GM12878 (cell line): ENCODE measurements around the gene CHCHD2. TPM values are rescaled to one million over a fixed set of nuclear protein-coding genes. Genes with fewer than 3 reads are reported as not detected.
A peak's percentile ranks its signal among the peaks of the same experiment; 100 is the strongest.

Source experiments
- ATAC-seq: fragments of 200-7000 bp; cut with Tn5 transposase; 3 replicates; pipeline ENCODE4 v1.9.1; 2020; ENCODE audit warnings: mild to moderate bottlenecking, moderate library complexity
- Bru-seq: library from RNA; stranded (reverse); fragments of 400-500 nt; gene quantifications from one replicate; lab custom pipeline; 2021; lab: Mats Ljungman, UMichigan
- BruChase-seq, 2 experiments: library from RNA; stranded (reverse); fragments of 400-500 nt; gene quantifications; one replicate each; lab custom pipeline; 2021; lab: Mats Ljungman, UMichigan
- BruUV-seq: library from RNA; stranded (reverse); fragments of 400-500 nt; replicated peaks from 2 replicates; lab custom pipeline; 2021; lab: Mats Ljungman, UMichigan
- CTCF ChIA-PET: fragments of 300-600 bp; sonication (Branson Sonifier 250); formaldehyde crosslinking; extraction: SDS; loops from one replicate; lab custom pipeline; 2021; ENCODE audit warnings: inconsistent platforms; lab: Yijun Ruan, JAX
- POLR2A ChIA-PET: fragments of 350-600 bp; formaldehyde crosslinking; extraction: SDS; loops from one replicate; lab custom pipeline; 2021; ENCODE audit warnings: inconsistent platforms; lab: Charles Lee
- RAD21 ChIA-PET: fragments of 300-600 bp; sonication (Branson Sonifier 250); formaldehyde crosslinking; loops from one replicate; lab custom pipeline; 2023; ENCODE audit warnings: antibody characterized with exemption; ENCODE audit not compliant: unreplicated experiment; lab: Charles Lee
- SMC1A ChIA-PET: fragments of 300-600 bp; sonication (Branson Sonifier 250); formaldehyde crosslinking; loops from one replicate; lab custom pipeline; 2023; ENCODE audit not compliant: unreplicated experiment, uncharacterized antibody; lab: Charles Lee
- DNase-seq: peaks from one replicate; pipeline ENCODE4 v3.0.0-alpha.2; 2011; ENCODE audit warnings: low read depth, low spot score
- FAIRE-seq: peaks from 3 replicates; lab custom pipeline; 2011; peaks lifted over from hg19 to GRCh38; lab: Jason Lieb, UNC
- H2AFZ ChIP-seq: 2 replicates; pipeline ENCODE4 v1.6.0; 2011; ENCODE audit warnings: low read depth, low read length, control low read depth; ENCODE audit not compliant: control insufficient read depth
- H3K27ac ChIP-seq: 2 replicates; pipeline ENCODE4 v1.5.1; 2011; ENCODE audit warnings: control low read depth; ENCODE audit not compliant: control insufficient read depth, insufficient read depth
- H3K27me3 ChIP-seq, 2 experiments: replicated peaks in 1 of 2; 2 replicates each; pipeline versions ENCODE4 v1.6.0 to v1.6.1; 2011; ENCODE audit warnings: low read length in 1 of 2; ENCODE audit not compliant: control insufficient read depth in 2 of 2, insufficient read depth in 2 of 2
- H3K36me3 ChIP-seq, 2 experiments: 2 replicates each; pipeline ENCODE4 v1.5.1; 2011; ENCODE audit warnings: low read length in 1 of 2; ENCODE audit not compliant: control insufficient read depth in 2 of 2, insufficient read depth in 2 of 2
- H3K4me1 ChIP-seq: 2 replicates; pipeline ENCODE4 v1.6.1; 2011; ENCODE audit warnings: mild to moderate bottlenecking, low read length, moderate library complexity, mixed read lengths; ENCODE audit not compliant: control insufficient read depth, insufficient read depth
- H3K4me2 ChIP-seq: 2 replicates; pipeline ENCODE4 v1.6.0; 2011; ENCODE audit warnings: control low read depth; ENCODE audit not compliant: control insufficient read depth, insufficient read depth
- H3K4me3 ChIP-seq: fragments of 200-600 bp; sonication (generic); 2 replicates; pipeline ENCODE4 v1.5.1; 2016
- H3K79me2 ChIP-seq: 2 replicates; pipeline ENCODE4 v1.6.0; 2011; ENCODE audit warnings: low read length; ENCODE audit not compliant: control insufficient read depth, insufficient read depth
- H3K9ac ChIP-seq: 2 replicates; pipeline ENCODE4 v1.8.0; 2011; ENCODE audit warnings: low read length, control low read depth, mixed read lengths; ENCODE audit not compliant: control insufficient read depth, insufficient read depth
- H3K9me3 ChIP-seq: replicated peaks from 3 replicates; pipeline ENCODE4 v1.5.1; 2011; ENCODE audit warnings: mild to moderate bottlenecking, low read length; ENCODE audit not compliant: control insufficient read depth, insufficient read depth
- H4K20me1 ChIP-seq: 2 replicates; pipeline ENCODE4 v1.6.0; 2011; ENCODE audit not compliant: control insufficient read depth, insufficient read depth
- CBFB ChIP-seq: IDR thresholded peaks from 2 replicates; pipeline ENCODE4 v1.6.1; 2016; ENCODE audit warnings: antibody characterized with exemption, low read depth
- CHD1 ChIP-seq: IDR thresholded peaks from 2 replicates; pipeline ENCODE4 v1.6.1; 2012; ENCODE audit warnings: low read depth, low read length, improper control_type of control experiment
- HDGF ChIP-seq: fragments of 450-650 bp; IDR thresholded peaks from 2 replicates; pipeline ENCODE4 v1.6.1; 2016; ENCODE audit warnings: antibody characterized with exemption
- KDM1A ChIP-seq: fragments of 200-600 bp; sonication (generic); IDR thresholded peaks from 2 replicates; pipeline ENCODE4 v1.6.1; 2016; ENCODE audit warnings: borderline replicate concordance
- MAX ChIP-seq: IDR thresholded peaks from 2 replicates; pipeline ENCODE4 v1.6.1; 2012; ENCODE audit warnings: low read depth, low read length, improper control_type of control experiment
- MYC ChIP-seq: IDR thresholded peaks from 2 replicates; pipeline ENCODE4 v1.6.1; 2011; ENCODE audit warnings: mild to moderate bottlenecking, low read length, moderate library complexity, inconsistent platforms; ENCODE audit not compliant: insufficient read depth, insufficient replicate concordance, insufficient read length, severe bottlenecking
- NFYB ChIP-seq: IDR thresholded peaks from 2 replicates; pipeline ENCODE4 v1.6.1; 2011; ENCODE audit warnings: low read depth, mild to moderate bottlenecking, low read length, improper control_type of control experiment, moderate library complexity; ENCODE audit not compliant: insufficient read depth
- SREBF1 ChIP-seq: IDR thresholded peaks from 2 replicates; pipeline ENCODE4 v1.6.1; 2012; ENCODE audit warnings: mild to moderate bottlenecking, low read length
- SREBF2 ChIP-seq: IDR thresholded peaks from 2 replicates; pipeline ENCODE4 v1.6.1; 2012; ENCODE audit warnings: mild to moderate bottlenecking, low read length
- whole genome bisulfite sequencing: methylation state at CpG from one replicate; pipeline ENCODE4 v1.1.6; 2016; ENCODE audit warnings: low lambda C conversion rate; ENCODE audit not compliant: insufficient replicate concordance, insufficient coverage; ENCODE audit errors: missing lambda C conversion rate; 5-methylcytosine and 5-hydroxymethylcytosine counted together
- in situ Hi-C: fragments of 300-500 bp; cut with MboI; formaldehyde crosslinking; loops from 9 replicates; pipeline ENCODE4 v1.14.3; 2018; ENCODE audit warnings: mixed read lengths
- intact Hi-C: fragments of 100-400 bp; cut with micrococcal nuclease; formaldehyde crosslinking; loops from one replicate; pipeline ENCODE4 v1.14.2; 2022; ENCODE audit not compliant: unreplicated experiment
- long read RNA-seq, 2 experiments: library from polyadenylated mRNA; unstranded; transcript quantifications; one replicate each; pipeline ENCODE4 v2.0.0, GENCODE V29; 2019 to 2020
- polyA minus RNA-seq, 3 experiments: library from RNA; depleted of rRNA, polyadenylated mRNA; stranded (reverse); fragments of >200 nt; gene quantifications; 2 replicates each; pipeline ENCODE4 v1.2.3, GENCODE V29; 2011
- polyA plus RNA-seq, 11 experiments: library from polyadenylated mRNA; depleted of rRNA in 4 of 11; unstranded in 6 of 11; stranded (reverse) in 5 of 11; fragments of >200 nt; fragmentation: Nextera tagmentation in 4 of 11; fragmentation: Illumina TruSeq in 1 of 11; extraction: Ambion mirVana in 4 of 11; extraction: Trizol in 1 of 11; gene quantifications; 1 replicate in 1 of 11; 2 replicates in 10 of 11; pipeline versions ENCODE4 v1.2.1 to v1.2.3, GENCODE V29; 2011 to 2016; ENCODE audit warnings: inconsistent platforms in 2 of 11, missing spikeins in 2 of 11, low read depth in 1 of 11
- total RNA-seq, 4 experiments: library from RNA; depleted of rRNA in 3 of 4; stranded (reverse); fragments of >200 nt in 3 of 4; fragmentation: Illumina TruSeq in 1 of 4; extraction: Trizol in 1 of 4; gene quantifications; 2 replicates each; pipeline versions ENCODE4 v1.2.1 to v1.2.3, GENCODE V29; 2013 to 2021
- TF ChIP-seq, protein P1 (sequence below): fragments of 450-650 bp; IDR thresholded peaks from 2 replicates; pipeline ENCODE4 v1.6.1; 2017; ENCODE audit warnings: mild to moderate bottlenecking
- TF ChIP-seq, protein P2 (sequence below): fragments of 450-650 bp; IDR thresholded peaks from 2 replicates; pipeline ENCODE4 v1.6.1; 2017; ENCODE audit warnings: borderline replicate concordance

The CHCHD2 gene
- 52.5 and 59.8 TPM in 2 replicates for total RNA-seq (2013; cell fraction: nucleolus; rRNA removed)
- total RNA-seq (2014; rRNA removed) (731 and 805 TPM in 2 replicates), total RNA-seq (2014; rRNA removed; fragmentation: Illumina TruSeq; extraction: Trizol) (354 and 377 TPM in 2 replicates), total RNA-seq (2021) (662 and 669 TPM in 2 replicates), polyA plus RNA-seq (2011; rRNA removed) (576 and 621 TPM in 2 replicates), polyA plus RNA-seq (2014; fragmentation: Illumina TruSeq; extraction: Trizol) (208 and 292 TPM in 2 replicates), polyA plus RNA-seq (2014; fragmentation: Nextera tagmentation; extraction: Ambion mirVana) (100 to 1,000 TPM in 1 of 2 experiments, 10 to 100 TPM in 1; 97.8 to 374 TPM), polyA plus RNA-seq (2014; rRNA removed) (678 and 750 TPM in 2 replicates), polyA plus RNA-seq (2016; fragmentation: Nextera tagmentation; extraction: Ambion mirVana) (1,000 to 10,000 TPM; 1,252 to 1,291 TPM), polyA minus RNA-seq (2011; rRNA and poly(A)+ RNA removed) (113 and 214 TPM in 2 replicates), Bru-seq, nascent RNA (percentile 97 among the genes with signal in this experiment), BruChase-seq, experiment 1, labeled RNA remaining after a 6-hour chase (percentile 97 among the genes with signal in this experiment), BruChase-seq, experiment 2, labeled RNA remaining after a 2-hour chase (percentile 92 among the genes with signal in this experiment)
- polyA plus RNA-seq (2011; ENCODE audit: low read depth), result 340 TPM
- 558 and 721 TPM in 2 replicates for polyA plus RNA-seq (2011; cell fraction: cytosol; rRNA removed)
- 411 and 417 TPM in 2 replicates for polyA plus RNA-seq (2011; cell fraction: nucleus; rRNA removed)
- 502 and 538 TPM in 2 replicates for polyA plus RNA-seq (2012)
- 112 and 138 TPM in 2 replicates for polyA minus RNA-seq (2011; cell fraction: cytosol; rRNA and poly(A)+ RNA removed)
- 54.2 and 63.0 TPM in 2 replicates for polyA minus RNA-seq (2011; cell fraction: nucleus; rRNA and poly(A)+ RNA removed)
- long read RNA-seq, experiment 1, transcript CHCHD2-201 (4 exons, 901 nt), result major isoform, 663 of 676 reads
- long read RNA-seq, experiment 1, partial matches to known transcripts, result 4 of 676 reads
- long read RNA-seq, experiment 1, other reads (novel, unspliced or antisense), result 9 of 676 reads
- long read RNA-seq, experiment 2, transcript CHCHD2-201 (4 exons, 901 nt), result major isoform, 1,642 of 1,667 reads
- long read RNA-seq, experiment 2, partial matches to known transcripts, result 6 of 1,667 reads
- long read RNA-seq, experiment 2, other reads (novel, unspliced or antisense), result 18 of 1,667 reads

DNA sequence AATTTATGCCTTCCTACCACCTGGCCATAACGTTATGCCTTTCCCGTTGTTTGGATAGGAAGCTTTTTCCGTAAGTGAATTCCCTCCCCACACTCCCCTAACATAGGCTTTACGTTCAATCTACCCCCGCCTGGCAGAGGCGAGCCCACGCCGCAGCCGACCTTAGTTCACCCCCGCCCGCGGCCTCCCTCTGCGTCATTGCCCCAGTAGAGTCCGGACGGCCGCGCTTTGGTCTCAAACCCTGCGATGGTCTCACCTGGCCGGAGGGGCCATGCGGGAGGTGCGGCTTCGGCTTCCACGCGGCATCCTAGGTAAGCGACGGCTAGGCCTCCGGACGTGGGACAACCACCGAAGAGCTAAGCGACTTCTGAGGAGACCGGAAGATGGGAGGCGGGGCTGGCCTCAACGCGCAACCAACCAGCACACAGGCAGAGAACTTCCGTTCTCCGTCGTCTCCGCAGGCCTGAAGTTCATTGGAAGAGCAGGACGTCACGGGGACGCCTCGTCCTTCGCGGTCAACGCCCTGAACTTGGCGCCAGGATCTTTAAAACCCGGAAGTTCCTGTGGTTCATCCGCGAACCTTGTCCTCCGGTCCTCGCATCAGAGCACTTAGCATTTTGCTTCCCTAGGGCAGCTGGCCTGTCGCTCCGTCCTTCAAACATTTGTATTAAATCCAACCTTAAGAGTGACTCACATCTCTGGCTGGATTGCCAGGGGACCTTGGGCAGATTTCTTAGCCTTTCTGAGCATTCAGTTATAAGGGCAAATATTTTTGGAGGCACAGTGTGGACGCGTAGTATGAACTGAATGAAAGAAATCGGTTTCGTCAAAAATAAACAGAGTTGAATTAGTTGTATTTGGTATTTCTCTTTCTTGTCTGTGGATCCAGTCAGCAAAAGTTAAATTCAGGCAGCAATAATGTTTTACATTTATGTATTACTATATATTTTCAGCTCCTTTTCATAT, at the start of gene CHCHD2:
TSS of gene CHCHD2 (minus strand) at position 369 of the 966 bp plus-strand sequence. CDS start at position 306, 63 bp downstream.
- in situ Hi-C loops, result loop anchor here (10.0 kb wide), 1 partner anchor 1352 kb away; the partner anchor contains the start of gene SEC61G
- POLR2A ChIA-PET, result interaction anchor here (0.6 to 1.6 kb wide), 8 partner anchors 9 to 741 kb away, joined by 3 to 13 read pairs (median 4); partner anchors contain the start of genes CCT6A, PSPH and SUMF2
- BruUV-seq, result TSS peak; percentile 99
- SMC1A ChIA-PET, result interaction anchor here (1.4 kb wide), 1 partner anchor 55 kb away, joined by 3 read pairs; the partner anchor contains the start of genes CCT6A and PSPH
- Histone ChIP-seq H3K4me3 (peak within 1 kb of the TSS; percentile 87), H3K4me1 (no peaks in the 10 kb centered on the region), H3K9me3 (peaks cover 2% of the 10 kb centered on the region; the same call in 2 of the 3 replicates), H3K27me3 (no peaks in the 10 kb centered on the region), H3K36me3 (peaks cover 0 to 15% of the 10 kb centered on the region in 2 experiments), H3K79me2 (peaks cover 24% of the 10 kb centered on the region), H3K27ac (peak within 1 kb of the TSS; percentile 94), H2AFZ (peak within 1 kb of the TSS; percentile 65), H4K20me1 (no peaks in the 10 kb centered on the region), H3K4me2 (peak within 1 kb of the TSS; percentile 76), H3K9ac (peak within 1 kb of the TSS; percentile 99)
- intact Hi-C loops, result loop anchor here (10.0 kb wide), 1 partner anchor 222 kb away; the partner anchor contains the start of gene ZNF713
- RAD21 ChIA-PET, result interaction anchor here (0.7 to 1.0 kb wide), 2 partner anchors 107 to 533 kb away, joined by 3 read pairs; no protein-coding TSS in a partner anchor
- CTCF ChIA-PET, result interaction anchor here (1.1 to 1.4 kb wide), 2 partner anchors 31 to 106 kb away, joined by 3 to 7 read pairs; no protein-coding TSS in a partner anchor
- WGBS, result 2% methylated on average over 57 of the region's 57 CpGs
- DNase-seq (peak; percentile 95), FAIRE-seq (peak; percentile 81), ATAC-seq (peak; percentile 99)
- TF ChIP-seq HDGF (peak; percentile 86), KDM1A (no peak), NFYB (peak; percentile 97), MAX (peak; percentile 77), MYC (peak; percentile 93), SREBF1 (no peak), CHD1 (no peak), CBFB (peak; percentile 75), SREBF2 (no peak)
- TF ChIP-seq, protein P1, sequence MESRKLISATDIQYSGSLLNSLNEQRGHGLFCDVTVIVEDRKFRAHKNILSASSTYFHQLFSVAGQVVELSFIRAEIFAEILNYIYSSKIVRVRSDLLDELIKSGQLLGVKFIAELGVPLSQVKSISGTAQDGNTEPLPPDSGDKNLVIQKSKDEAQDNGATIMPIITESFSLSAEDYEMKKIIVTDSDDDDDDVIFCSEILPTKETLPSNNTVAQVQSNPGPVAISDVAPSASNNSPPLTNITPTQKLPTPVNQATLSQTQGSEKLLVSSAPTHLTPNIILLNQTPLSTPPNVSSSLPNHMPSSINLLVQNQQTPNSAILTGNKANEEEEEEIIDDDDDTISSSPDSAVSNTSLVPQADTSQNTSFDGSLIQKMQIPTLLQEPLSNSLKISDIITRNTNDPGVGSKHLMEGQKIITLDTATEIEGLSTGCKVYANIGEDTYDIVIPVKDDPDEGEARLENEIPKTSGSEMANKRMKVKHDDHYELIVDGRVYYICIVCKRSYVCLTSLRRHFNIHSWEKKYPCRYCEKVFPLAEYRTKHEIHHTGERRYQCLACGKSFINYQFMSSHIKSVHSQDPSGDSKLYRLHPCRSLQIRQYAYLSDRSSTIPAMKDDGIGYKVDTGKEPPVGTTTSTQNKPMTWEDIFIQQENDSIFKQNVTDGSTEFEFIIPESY, result no peak
- TF ChIP-seq, protein P2, sequence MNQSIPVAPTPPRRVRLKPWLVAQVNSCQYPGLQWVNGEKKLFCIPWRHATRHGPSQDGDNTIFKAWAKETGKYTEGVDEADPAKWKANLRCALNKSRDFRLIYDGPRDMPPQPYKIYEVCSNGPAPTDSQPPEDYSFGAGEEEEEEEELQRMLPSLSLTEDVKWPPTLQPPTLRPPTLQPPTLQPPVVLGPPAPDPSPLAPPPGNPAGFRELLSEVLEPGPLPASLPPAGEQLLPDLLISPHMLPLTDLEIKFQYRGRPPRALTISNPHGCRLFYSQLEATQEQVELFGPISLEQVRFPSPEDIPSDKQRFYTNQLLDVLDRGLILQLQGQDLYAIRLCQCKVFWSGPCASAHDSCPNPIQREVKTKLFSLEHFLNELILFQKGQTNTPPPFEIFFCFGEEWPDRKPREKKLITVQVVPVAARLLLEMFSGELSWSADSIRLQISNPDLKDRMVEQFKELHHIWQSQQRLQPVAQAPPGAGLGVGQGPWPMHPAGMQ, result no peak
